Fibroblast of skin of right quadriceps (primary cell): ENCODE measurements around the gene SLC24A4.
A peak's percentile ranks its signal among the peaks of the same experiment; 100 is the strongest.

ENCODE experiments used
- DNase-seq: peaks from one replicate; pipeline ENCODE4 v3.0.0-alpha.2; 2013

The SLC24A4 gene

GRCh38 chr14:92404938-92405337, 82.0 kb downstream of the SLC24A4 start:
- DNase-seq: no peak

- DNase-seq: no peak
These were observed 84.4 kb downstream of the SLC24A4 start for GRCh38 chr14:92407410-92407809.

- peak; percentile 20 for DNase-seq
These were observed 86.1 kb downstream of the SLC24A4 start for GRCh38 chr14:92409043-92409442.

GRCh38 chr14:92411135-92411534, 88.2 kb downstream of the SLC24A4 start:
- no peak for DNase-seq

GRCh38 chr14:92411941-92412340, 89.0 kb downstream of the SLC24A4 start:
- peak; percentile 10 for DNase-seq

GRCh38 chr14:92412912-92413311, 89.9 kb downstream of the SLC24A4 start:
- DNase-seq: peak; percentile 87

GRCh38 chr14:92413379-92413778, 90.4 kb downstream of the SLC24A4 start:
- DNase-seq: peak; percentile 41

- DNase-seq: no peak
These were observed 91.9 kb downstream of the SLC24A4 start for GRCh38 chr14:92414690-92415445.

GRCh38 chr14:92415969-92416368, 93.0 kb downstream of the SLC24A4 start:
- DNase-seq: no peak

- no peak for DNase-seq
These were observed 93.6 kb downstream of the SLC24A4 start for GRCh38 chr14:92416544-92416943.

GRCh38 chr14:92417759-92418158, 94.8 kb downstream of the SLC24A4 start:
- DNase-seq: no peak

- peak; percentile 67 for DNase-seq
These were observed 98.8 kb downstream of the SLC24A4 start for GRCh38 chr14:92421751-92422150.

- DNase-seq: peak; percentile 75
These were observed 102.1 kb downstream of the SLC24A4 start for GRCh38 chr14:92425101-92425500.

GRCh38 chr14:92426237-92426636, 103.3 kb downstream of the SLC24A4 start:
- DNase-seq: peak; percentile 67

- no peak for DNase-seq
These were observed 104.1 kb downstream of the SLC24A4 start for GRCh38 chr14:92427096-92427495.

GRCh38 chr14:92430686-92431085, 107.7 kb downstream of the SLC24A4 start:
- no peak for DNase-seq

GRCh38 chr14:92431199-92431725, 108.3 kb downstream of the SLC24A4 start:
- no peak for DNase-seq

GRCh38 chr14:92433407-92433806, 110.4 kb downstream of the SLC24A4 start:
- no peak for DNase-seq

GRCh38 chr14:92435154-92435553, 112.2 kb downstream of the SLC24A4 start:
- no peak for DNase-seq

- no peak for DNase-seq
These were observed 113.3 kb downstream of the SLC24A4 start for GRCh38 chr14:92436115-92436776.

GRCh38 chr14:92437309-92437708, 114.3 kb downstream of the SLC24A4 start:
- DNase-seq: no peak

- no peak for DNase-seq
These were observed 114.8 kb downstream of the SLC24A4 start for GRCh38 chr14:92437729-92438285.

GRCh38 chr14:92439537-92440344, 116.8 kb downstream of the SLC24A4 start:
- DNase-seq: no peak
